Lower leg skin (tissue), 3 donors: ENCODE measurements around the gene MYOC.
"Not testable (repeated sequence)": the region's sequence is repeated elsewhere in the genome, so short reads cannot be mapped to it uniquely, and the experiment has no call there.

ENCODE experiments used
- CTCF ChIP-seq, 3 donors: fragments of 450-650 bp; IDR thresholded peaks; one replicate each; pipeline ENCODE4 v1.5.1; 2016; ENCODE audit warnings: antibody characterized with exemption in 3 of 3, mild to moderate bottlenecking in 3 of 3, moderate library complexity in 2 of 3
- POLR2A ChIP-seq, 2 donors: fragments of 450-650 bp; IDR thresholded peaks; one replicate each; pipeline ENCODE4 v1.6.1; 2016 to 2017; ENCODE audit warnings: antibody characterized with exemption in 2 of 2, mild to moderate bottlenecking in 1 of 2, moderate library complexity in 1 of 2

- TF ChIP-seq POLR2A, CTCF (IDR thresholded peaks at IDR 0.05): not testable (repeated sequence)
Measured at GRCh38 chr1:171656206-171656605, 3.7 kb upstream of the MYOC start.
